GM18505 (cell line): ENCODE results near the gene BNC1.
"Not testable (repeated sequence)": the region's sequence is repeated elsewhere in the genome, so short reads cannot be mapped to it uniquely, and the experiment has no call there.

Experiments
- ATAC-seq: cut with Tn5 transposase; IDR thresholded peaks from one replicate; pipeline ENCODE4 v1.9.1; 2021; ENCODE audit not compliant: unreplicated experiment
- POLR2A ChIP-seq: IDR thresholded peaks from 4 replicates; pipeline ENCODE4 v1.6.1; 2011; ENCODE audit warnings: borderline replicate concordance; ENCODE audit not compliant: insufficient read depth, insufficient read length; ENCODE audit errors: extremely low read depth

BNC1 gene

GRCh38 chr15:83249030-83249343 is 35.5 kb downstream of the BNC1 start:
- TF ChIP-seq POLR2A: no peak

GRCh38 chr15:83248151-83249029 is 36.1 kb downstream of the BNC1 start:
- TF ChIP-seq POLR2A: no peak
- no peak for ATAC-seq

More at GRCh38 chr15:83249030-83249343, 35.5 kb downstream of the BNC1 start:
- ATAC-seq: no peak

GRCh38 chr15:83243634-83244033 is 40.8 kb downstream of the BNC1 start:
- ATAC-seq: no peak
- no peak for TF ChIP-seq POLR2A

- no peak for ATAC-seq
- TF ChIP-seq POLR2A: no peak
Measured at GRCh38 chr15:83230242-83230641, 54.2 kb downstream of the BNC1 start.

- ATAC-seq: no peak
- no peak for TF ChIP-seq POLR2A
Measured at GRCh38 chr15:83225449-83225848, 59.0 kb downstream of the BNC1 start.

- not testable (repeated sequence) for ATAC-seq
Measured at GRCh38 chr15:83221781-83222180, 62.7 kb downstream of the BNC1 start.

GRCh38 chr15:83219026-83219425 is 65.4 kb downstream of the BNC1 start:
- no peak for ATAC-seq
- no peak for TF ChIP-seq POLR2A

- TF ChIP-seq POLR2A: no peak
- ATAC-seq: no peak
Measured at GRCh38 chr15:83215306-83215705, 69.2 kb downstream of the BNC1 start.

GRCh38 chr15:83210619-83211018 is 73.8 kb downstream of the BNC1 start:
- no peak for TF ChIP-seq POLR2A
- ATAC-seq: no peak

GRCh38 chr15:83209333-83209732 is 75.1 kb downstream of the BNC1 start:
- no peak for TF ChIP-seq POLR2A
- ATAC-seq: no peak

- TF ChIP-seq POLR2A: no peak
- no peak for ATAC-seq
Measured at GRCh38 chr15:83208367-83208661, 76.2 kb downstream of the BNC1 start.

GRCh38 chr15:83207660-83208366 is 76.7 kb downstream of the BNC1 start, which contains the start of gene HDGFL3:
Gene HDGFL3 (minus strand): TSS chr15:83207823. CDS start chr15:83207414, 409 bp downstream.
- peak; percentile 58 for TF ChIP-seq POLR2A
- ATAC-seq: peak; percentile 44

GRCh38 chr15:83207009-83207659 is 77.3 kb downstream of the BNC1 start:
- ATAC-seq: peak; percentile 29

More at GRCh38 chr15:83207009-83207659, 77.3 kb downstream of the BNC1 start:
- TF ChIP-seq POLR2A: peak; percentile 14
